Loucy (cell line): ENCODE results near the gene SUSD6.

ENCODE experiments used
- CTCF ChIP-seq: fragments of 200-600 bp; sonication (generic); conservative IDR thresholded peaks from 2 replicates; pipeline ENCODE4 v1.5.1; 2014; ENCODE audit warnings: mild to moderate bottlenecking, antibody characterized with exemption, low read length
- EZH2phosphoT487 ChIP-seq: fragments of 200-600 bp; IDR thresholded peaks from 2 replicates; pipeline ENCODE4 v1.6.1; 2018; ENCODE audit warnings: antibody characterized with exemption, mild to moderate bottlenecking, moderate library complexity, borderline replicate concordance

GRCh38 chr14:69581316-69581935 lies 30.0 kb upstream of the SUSD6 start:
- TF ChIP-seq CTCF (no peak), EZH2phosphoT487 (no peak)
